ENCODE measurements around the gene DCTN2. TPM values are rescaled to one million over a fixed set of nuclear protein-coding genes. Genes with fewer than 3 reads are reported as not detected.

The DCTN2 gene
- total RNA-seq, 2 donors from 2014 or later: 101 to 153 TPM

- Histone ChIP-seq H3K4me1 (ENCODE audit: control insufficient read depth in 1 of 2, low read depth in 2 of 2) (peaks cover 35 to 55% of the 10 kb centered on the region in 2 donors), H3K9me3 (no peaks in the 10 kb centered on the region), H3K27me3 (replicated peaks; ENCODE audit: insufficient read depth) (no peaks in the 10 kb centered on the region), H3K4me3 (peak overlapping the region; percentile 90), H3K36me3 (peaks cover 35% of the 10 kb centered on the region), H3K27ac (peak overlapping the region; percentile 89 to 99)
- DNase-seq (ENCODE audit: low spot score) (peak; percentile 17), ATAC-seq (ENCODE audit: insufficient number of reproducible peaks, low FRiP score, low read depth) (no peak)
- no peak for TF ChIP-seq CTCF (IDR thresholded peaks at IDR 0.05)
Measured at GRCh38 chr12:57522887-57523705, 23.9 kb downstream of the DCTN2 start.

- H3K4me1 ChIP-seq (ENCODE audit: control insufficient read depth in 1 of 2, low read depth in 2 of 2): peaks cover 43 to 63% of the 10 kb centered on the region in 2 donors
- H3K36me3 ChIP-seq: peaks cover 28% of the 10 kb centered on the region
- no peaks in the 10 kb centered on the region for H3K9me3 ChIP-seq
- peak within 1 kb of the TSS; percentile 96 to 99 for H3K27ac ChIP-seq
- peak within 1 kb of the TSS; percentile 90 for H3K4me3 ChIP-seq
- DNase-seq (ENCODE audit: low spot score) (peak; percentile 60), ATAC-seq (ENCODE audit: insufficient number of reproducible peaks, low FRiP score, low read depth) (peak; percentile 42)
- TF ChIP-seq CTCF (IDR thresholded peaks at IDR 0.05): no peak
- no peaks in the 10 kb centered on the region for H3K27me3 ChIP-seq (replicated peaks; ENCODE audit: insufficient read depth)
Measured at GRCh38 chr12:57522011-57522886, 24.7 kb downstream of the DCTN2 start, which contains the start of gene MBD6. Gene MBD6 (plus strand): TSS chr12:57522824. CDS start chr12:57524304, 1,480 bp downstream.

- DNase-seq (ENCODE audit: low spot score) (no peak), ATAC-seq (ENCODE audit: insufficient number of reproducible peaks, low FRiP score, low read depth) (no peak)
- no peak for TF ChIP-seq CTCF (IDR thresholded peaks at IDR 0.05)
- no peaks in the 10 kb centered on the region for H3K27me3 ChIP-seq (replicated peaks; ENCODE audit: insufficient read depth)
- peaks cover 43 to 66% of the 10 kb centered on the region in 2 donors for H3K4me1 ChIP-seq (ENCODE audit: control insufficient read depth in 1 of 2, low read depth in 2 of 2)
- peaks cover 29% of the 10 kb centered on the region for H3K36me3 ChIP-seq
- H3K27ac ChIP-seq: peak overlapping the region; percentile 96 to 99
- H3K9me3 ChIP-seq: no peaks in the 10 kb centered on the region
- peak overlapping the region; percentile 90 for H3K4me3 ChIP-seq
Measured at GRCh38 chr12:57521525-57522010, 25.4 kb downstream of the DCTN2 start.

GRCh38 chr12:57520053-57520818, 26.8 kb downstream of the DCTN2 start, which contains the start of gene DDIT3:
Gene DDIT3 (minus strand): TSS chr12:57520514. CDS start chr12:57517406, 3,108 bp downstream.
- Histone ChIP-seq H3K36me3 (peaks cover 29% of the 10 kb centered on the region), H3K27ac (peak within 1 kb of the TSS; percentile 96 to 99), H3K4me3 (peak within 1 kb of the TSS; percentile 83), H3K9me3 (no peaks in the 10 kb centered on the region), H3K27me3 (replicated peaks; ENCODE audit: insufficient read depth) (no peaks in the 10 kb centered on the region), H3K4me1 (ENCODE audit: control insufficient read depth in 1 of 2, low read depth in 2 of 2) (peaks cover 43 to 59% of the 10 kb centered on the region in 2 donors)
- TF ChIP-seq CTCF (IDR thresholded peaks at IDR 0.05): no peak
- ATAC-seq (ENCODE audit: insufficient number of reproducible peaks, low FRiP score, low read depth) (peak; percentile 71), DNase-seq (ENCODE audit: low spot score) (peak; percentile 98)

All from thoracic aorta (tissue), 2 donors.